ENCODE measurements around the gene OR2A42.
"Not testable (repeated sequence)": the region's sequence is repeated elsewhere in the genome, so short reads cannot be mapped to it uniquely, and the experiment has no call there.

OR2A42 gene

DNA sequence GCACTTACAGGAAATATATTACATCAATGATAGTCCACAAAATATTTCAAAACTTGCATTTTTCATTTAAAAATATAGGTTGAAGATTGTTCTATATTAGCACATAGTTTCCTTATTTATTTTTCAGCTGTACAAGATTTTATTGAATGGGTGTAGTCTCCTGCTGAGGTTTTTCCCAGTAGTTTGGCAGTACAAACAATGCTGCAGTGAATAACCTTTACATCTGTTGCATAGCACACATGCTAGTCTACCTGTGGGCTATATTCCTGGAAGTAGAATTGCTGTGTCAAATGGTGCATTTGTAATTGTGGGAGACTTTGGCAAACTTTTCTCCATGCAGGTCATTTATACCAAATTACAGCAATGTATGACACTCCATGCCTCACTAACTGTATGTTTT is 18.9 kb downstream of the OR2A42 start:
- not testable (repeated sequence) for DNase-seq

DNA sequence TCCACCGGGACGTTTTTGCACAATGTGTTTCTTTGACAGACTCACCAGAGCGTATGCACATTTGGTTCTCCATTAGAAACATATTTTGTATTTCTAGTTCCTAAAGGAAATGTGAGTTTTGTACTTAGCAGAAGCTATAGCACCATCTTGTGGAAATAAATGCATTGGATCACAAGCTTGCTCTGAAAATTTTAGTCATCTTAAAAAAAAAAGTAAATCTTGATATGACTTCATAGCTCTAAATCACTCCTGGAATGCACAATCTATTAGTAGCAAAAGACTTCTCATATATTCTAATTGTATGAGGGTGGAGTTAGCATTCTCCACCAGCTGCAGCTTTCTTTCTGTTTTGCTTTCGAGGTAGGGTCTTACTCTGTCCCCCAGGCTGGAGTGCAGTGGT is 20.3 kb downstream of the OR2A42 start:
- DNase-seq: not testable (repeated sequence)

DNA sequence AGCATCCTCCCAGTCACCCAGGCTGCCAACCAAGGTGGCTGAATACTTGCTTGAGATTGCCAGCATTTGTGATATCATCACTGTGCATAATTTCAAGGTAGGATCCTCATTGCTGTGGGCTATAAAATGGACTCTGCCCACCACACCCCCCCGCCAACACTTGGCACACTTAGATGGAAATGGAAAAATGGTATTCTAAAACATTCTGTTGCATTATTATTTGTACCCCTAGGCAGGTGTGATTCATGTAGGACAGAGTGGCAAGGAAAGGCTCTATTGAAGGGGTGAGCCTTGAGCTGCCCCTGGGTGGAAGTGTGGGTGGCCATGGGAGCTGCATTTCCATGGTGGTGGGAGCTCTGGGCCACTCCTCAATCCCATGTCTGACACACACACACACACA is 20.8 kb downstream of the OR2A42 start:
- not testable (repeated sequence) for DNase-seq

DNA sequence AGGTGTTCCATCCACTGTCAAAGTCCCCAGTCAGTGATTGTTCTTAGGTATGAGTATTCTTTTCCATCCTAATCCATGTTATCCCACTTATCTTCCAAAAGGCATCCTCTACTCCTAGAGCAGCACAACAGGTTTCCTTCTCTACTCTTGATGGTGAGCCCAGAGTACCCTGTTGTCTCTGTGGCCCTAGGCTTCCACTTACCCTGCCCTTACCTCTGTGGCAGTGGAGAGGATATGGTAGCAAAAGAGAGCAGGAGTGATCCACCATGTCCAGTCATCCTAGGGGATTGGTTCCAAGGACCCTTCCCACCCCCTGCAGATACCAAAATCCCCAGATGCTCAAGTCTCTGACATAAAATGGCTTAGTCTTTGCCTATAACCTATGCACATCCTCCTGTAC is 22.2 kb downstream of the OR2A42 start:
- not testable (repeated sequence) for DNase-seq

DNA sequence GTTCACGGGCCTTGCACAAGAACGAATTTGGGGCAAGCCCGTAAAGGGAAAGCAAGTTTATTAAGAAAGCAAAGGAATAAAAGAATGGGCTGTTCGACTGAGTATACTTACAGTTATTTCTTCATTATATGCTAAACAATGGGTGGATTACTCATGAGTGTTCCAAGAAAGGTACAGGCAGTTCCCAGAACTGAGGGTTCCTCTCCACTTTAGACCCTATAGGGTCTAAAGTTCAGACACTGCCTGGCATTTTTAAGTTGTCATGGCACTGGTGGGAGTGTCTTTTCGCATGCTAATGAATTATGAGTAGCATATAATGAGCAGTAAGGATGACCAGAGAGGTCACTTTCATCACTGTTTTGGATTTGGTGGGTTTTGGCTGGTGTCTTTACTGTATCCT is 34.1 kb downstream of the OR2A42 start:
- not testable (repeated sequence) for DNase-seq

DNA sequence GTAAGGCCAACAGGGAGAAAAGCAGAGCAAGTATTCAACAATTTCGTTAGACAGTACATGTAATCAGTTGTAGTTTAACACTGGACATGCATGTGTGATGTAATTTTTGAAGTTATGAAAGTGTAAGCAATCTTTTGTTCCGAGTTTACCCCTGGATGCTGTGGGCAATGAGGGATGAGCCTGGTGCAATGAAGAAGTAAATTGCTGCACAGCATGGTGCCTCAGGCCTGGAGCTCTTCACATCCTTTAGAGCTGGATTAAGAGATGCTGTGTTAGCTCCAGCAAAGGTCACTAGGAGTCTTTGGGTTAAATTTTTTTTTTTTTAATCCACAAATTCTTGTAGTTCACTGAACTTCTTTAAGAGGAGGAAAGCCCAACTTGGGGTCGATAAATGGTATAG is 36.3 kb downstream of the OR2A42 start:
- not testable (repeated sequence) for DNase-seq

DNA sequence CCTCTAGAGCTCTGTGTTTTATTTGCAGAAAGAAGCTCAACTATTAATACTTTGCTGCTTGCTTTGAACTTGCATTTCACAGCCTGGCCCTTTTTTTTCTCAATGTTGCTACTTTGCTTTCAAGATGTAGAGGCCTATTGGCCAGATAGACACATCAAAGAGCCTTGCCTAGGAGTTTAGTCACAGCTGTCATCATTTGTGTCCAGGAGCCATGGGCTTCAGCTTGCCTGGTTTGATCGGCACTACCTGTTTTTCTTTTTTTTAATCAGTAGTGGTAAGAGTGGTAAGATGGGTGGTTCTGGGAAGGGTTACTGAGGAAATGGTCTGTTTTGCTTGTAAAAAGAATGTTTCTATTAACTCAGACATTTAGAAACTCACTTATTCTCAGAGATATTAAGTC is 37.4 kb downstream of the OR2A42 start:
- DNase-seq: not testable (repeated sequence)

DNA sequence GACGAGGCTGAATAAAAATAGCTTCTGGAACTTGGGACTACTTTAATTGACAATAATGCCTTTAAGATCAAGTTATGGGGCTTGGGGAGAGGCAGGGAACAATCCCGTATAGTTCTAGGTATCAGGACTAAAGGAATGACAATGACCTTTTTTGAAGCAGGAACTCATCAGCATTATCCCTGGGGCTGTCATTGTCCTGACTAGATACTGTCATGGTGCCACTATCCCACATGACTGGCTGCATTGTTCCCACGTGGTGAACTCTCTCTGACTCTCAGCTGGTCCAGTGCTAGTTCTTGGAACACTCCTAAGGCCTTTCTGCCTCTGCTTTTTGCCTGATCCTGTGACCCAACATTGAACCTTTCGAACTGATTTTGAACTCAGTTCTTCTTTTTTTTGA is 40.5 kb downstream of the OR2A42 start:
- DNase-seq: not testable (repeated sequence)

DNA sequence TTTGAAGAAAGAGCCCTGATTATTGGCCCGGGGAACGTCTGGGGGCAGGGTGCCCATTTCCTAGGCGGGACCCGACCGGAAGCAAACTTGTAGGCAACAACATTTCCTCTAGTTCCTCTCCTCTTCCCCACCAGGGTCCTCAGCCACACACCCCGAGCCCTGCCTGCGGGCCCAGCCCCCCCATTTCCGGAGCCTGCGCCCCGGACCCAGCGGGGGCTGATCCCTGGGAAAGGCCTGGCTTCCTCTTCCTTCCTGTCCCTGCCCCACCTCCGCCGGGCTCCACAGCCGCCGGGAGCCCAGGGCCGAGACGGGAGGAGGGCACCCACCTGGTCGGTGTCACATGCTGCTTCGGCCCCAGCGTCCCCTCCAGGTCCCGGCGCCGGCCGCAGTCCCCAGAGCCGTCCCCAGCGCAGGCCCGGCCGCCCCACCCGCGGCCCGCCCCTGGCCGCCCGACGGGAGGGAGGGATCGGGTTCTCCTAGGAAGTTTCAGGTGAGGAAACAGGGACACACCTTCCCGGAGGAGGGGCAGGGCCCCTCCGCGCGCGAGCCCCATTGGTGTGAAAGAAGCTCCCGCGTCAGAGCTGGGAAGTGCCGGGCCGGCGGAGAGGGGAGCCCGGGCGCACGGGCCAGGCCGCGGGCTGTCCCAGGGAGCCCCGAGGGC is 44.1 kb downstream of the OR2A42 start, which contains the start of gene ARHGEF35:
ARHGEF35 (minus strand) TSS at position 622 of the 661 bp plus-strand sequence. CDS start 7,450 bp downstream, outside the sequence.
- not testable (repeated sequence) for DNase-seq

DNA sequence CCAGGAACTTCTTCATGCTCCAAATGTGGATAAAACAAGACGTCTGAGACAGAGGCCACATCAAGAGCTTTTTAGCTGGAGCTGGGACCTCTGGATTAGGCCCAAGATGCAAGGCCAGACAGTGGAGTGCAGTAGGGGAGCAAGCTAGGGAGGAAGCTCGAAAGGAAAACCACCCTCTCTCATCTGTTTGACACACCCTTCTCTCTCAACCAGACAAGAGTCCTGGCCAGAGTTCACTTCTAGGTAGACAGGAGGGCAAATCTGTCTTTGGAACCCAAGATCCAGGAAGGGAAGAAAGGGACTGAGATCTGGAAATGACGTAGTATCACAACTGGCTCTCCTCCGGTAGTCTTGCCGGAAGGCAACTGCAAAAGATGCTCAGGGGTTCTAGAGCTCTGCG is 45.0 kb downstream of the OR2A42 start:
- not testable (repeated sequence) for DNase-seq

DNA sequence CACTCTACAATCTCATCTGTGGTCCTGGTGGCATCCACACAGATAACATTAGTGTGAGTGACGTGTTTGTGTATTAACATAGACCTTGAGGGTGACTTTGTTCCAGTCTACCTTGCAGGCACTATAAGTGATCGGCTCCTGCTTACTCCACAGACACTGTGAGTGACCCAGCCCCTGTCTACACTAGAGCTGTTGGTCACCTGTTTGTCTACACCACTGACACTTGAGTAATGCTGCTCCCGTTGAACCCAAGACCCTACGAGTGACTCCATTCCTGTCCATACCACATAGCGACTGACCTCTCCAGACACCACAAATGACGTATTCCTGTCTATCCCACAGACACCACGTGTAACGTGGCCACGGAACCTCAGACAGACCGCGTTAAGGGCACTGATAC is 45.6 kb downstream of the OR2A42 start:
- DNase-seq: not testable (repeated sequence)

DNA sequence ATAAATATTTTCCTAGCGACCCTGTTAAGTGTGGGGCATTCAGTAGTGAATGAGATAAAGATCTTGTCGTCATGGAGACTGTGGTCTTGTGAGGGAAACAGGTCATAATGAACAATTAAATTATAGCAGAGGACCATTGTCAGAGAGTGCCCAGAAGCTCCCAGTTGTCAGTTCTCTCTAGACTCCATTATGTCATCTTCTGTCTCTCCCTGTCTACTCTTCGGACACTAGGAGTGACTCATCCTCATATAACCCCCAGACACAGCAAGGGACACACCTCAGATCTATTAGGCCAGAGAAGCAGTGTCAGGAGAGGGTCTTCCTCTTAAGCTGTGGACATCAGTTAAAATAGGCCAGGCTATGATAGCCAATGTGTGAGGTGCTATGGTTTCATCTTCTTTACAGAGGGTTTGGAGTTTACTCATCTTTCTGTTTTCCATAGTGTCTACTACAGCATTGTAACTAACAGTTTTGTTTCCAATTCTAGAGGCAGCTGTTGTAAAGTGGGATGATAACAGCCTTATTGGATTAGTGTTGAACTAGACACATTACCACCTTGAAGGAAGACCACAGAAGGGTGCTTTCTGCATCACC is 50.7 kb downstream of the OR2A42 start:
- DNase-seq: not testable (repeated sequence)

DNA sequence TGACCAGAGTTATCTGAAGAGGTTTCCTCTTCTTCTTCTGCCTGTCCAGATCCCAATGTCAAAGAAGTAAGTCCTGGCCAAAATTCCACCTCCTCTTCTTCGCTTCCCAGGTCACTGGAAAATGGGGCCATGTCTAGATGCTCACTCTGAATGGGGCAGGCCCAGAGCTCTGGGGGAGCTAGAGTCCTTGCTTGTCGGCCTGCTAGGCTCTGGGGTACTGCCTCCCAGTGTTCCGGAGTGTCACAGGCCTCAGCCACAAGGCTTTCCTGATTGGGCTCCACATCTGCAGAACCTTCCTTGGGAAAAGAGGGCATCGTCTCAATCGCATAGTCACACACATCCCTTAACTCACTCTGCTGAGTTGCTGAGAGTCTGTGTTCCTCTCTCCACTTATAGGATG is 51.6 kb downstream of the OR2A42 start:
- DNase-seq: not testable (repeated sequence)

DNA sequence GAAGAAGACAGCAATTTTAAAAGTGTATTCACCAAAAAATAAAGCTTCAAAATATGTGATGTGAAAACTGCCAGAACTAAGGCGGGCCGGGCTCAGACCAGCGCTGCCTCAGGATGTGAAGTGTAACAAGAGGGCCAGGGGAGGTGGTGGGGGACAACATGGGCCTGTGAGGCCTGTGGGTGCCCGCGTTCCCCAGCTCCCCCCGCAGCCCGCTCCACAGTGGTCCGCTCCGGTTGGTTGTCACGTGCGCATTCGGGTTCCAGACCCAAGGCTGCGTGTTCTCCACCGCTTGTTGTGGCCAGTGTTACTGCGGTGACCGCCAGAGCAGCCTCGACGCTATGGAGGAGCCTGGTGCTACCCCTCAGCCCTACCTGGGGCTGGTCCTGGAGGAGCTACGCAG is 56.2 kb downstream of the OR2A42 start, which contains the start of gene CTAGE4:
CTAGE4 (plus strand) TSS at position 301 of the 400 bp plus-strand sequence; CDS start at position 339, 38 bp downstream.
- DNase-seq: not testable (repeated sequence)

DNA sequence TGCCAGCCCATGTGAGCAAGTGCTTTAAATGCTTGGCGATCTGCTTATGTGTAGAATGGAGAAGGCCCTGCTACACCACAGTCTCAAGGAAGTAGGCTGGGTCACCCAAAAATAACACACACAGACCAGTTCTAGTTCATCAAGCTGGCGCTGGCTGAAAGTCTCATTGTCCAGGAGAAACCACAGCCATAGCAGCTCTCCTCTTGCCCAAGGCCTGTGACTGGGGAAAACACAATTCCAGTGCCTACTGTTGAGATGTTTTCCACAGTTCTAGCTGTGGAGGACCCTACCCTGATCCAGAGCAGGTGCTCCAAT is 60.3 kb downstream of the OR2A42 start:
- DNase-seq: not testable (repeated sequence)

DNA sequence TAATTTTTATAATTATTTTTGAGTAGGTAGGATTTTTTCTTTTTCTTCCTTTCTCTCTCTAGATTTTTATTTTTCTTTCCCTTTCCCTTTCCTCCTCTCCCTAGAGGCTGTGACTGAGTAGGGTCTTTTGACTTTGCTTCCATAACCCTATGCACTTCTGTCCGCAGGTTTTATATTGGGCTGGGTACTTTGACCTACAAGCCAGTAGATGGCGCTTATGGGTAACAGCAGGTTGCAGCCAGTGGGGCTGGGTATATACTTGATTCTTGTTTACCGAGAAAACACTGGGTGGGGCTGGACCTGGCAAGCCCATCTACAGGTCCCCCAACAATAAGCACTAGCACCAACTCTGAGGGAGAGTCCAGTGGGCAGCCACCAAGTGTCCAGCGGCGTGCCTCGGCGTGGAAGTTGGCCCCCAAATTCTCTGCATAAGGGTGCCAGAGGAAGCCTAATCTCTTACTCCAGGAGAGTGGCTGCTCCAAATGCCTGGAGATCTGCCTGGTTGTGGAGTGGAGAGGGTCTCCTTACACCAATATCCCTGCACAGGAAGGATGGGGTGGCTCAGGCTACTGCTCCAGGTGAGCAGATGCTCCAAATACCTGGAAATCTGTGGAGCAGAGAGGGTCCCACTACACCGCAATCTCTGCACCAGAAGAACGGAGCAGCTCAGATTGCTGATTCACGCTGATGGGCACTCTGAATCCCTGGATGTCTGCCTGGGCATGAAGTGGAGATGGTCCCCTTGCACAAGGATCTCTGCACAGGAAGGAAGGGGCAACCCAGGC is 60.8 kb downstream of the OR2A42 start:
- DNase-seq: not testable (repeated sequence)
